Fibroblast of mammary gland (primary cell): ENCODE measurements around the gene CCDC169.
A peak's percentile ranks its signal among the peaks of the same experiment; 100 is the strongest.
"Not testable (repeated sequence)": the region's sequence is repeated elsewhere in the genome, so short reads cannot be mapped to it uniquely, and the experiment has no call there.

Experiments used
- DNase-seq: peaks from one replicate; pipeline ENCODE4 v3.0.0-alpha.2; 2010; ENCODE audit warnings: low read depth
- H3K4me3 ChIP-seq: 2 replicates; pipeline ENCODE4 v1.5.1; 2011; ENCODE audit warnings: low read depth, mild to moderate bottlenecking, low read length, moderate library complexity; ENCODE audit not compliant: control insufficient read depth
- CTCF ChIP-seq: conservative IDR thresholded peaks from 2 replicates; pipeline ENCODE4 v1.5.1; 2011; ENCODE audit warnings: low read depth, low read length, inconsistent platforms; ENCODE audit not compliant: control insufficient read depth, insufficient read depth

Gene CCDC169

GRCh38 chr13:36313047-36313969 is 15.7 kb upstream of the CCDC169 start:
- TF ChIP-seq CTCF = no peak
- DNase-seq = no peak
- no peak overlapping the region for H3K4me3 ChIP-seq

GRCh38 chr13:36310417-36311108 is 12.9 kb upstream of the CCDC169 start:
- no peak for TF ChIP-seq CTCF
- peak; percentile 40 for DNase-seq
- H3K4me3 ChIP-seq = no peak overlapping the region

- no peak overlapping the region for H3K4me3 ChIP-seq
- TF ChIP-seq CTCF = no peak
- no peak for DNase-seq
Observed at GRCh38 chr13:36302289-36302688, 4.7 kb upstream of the CCDC169 start.

- H3K4me3 ChIP-seq, DNase-seq: not testable (repeated sequence)
Observed at GRCh38 chr13:36299469-36299868, 1.9 kb upstream of the CCDC169 start.

GRCh38 chr13:36298535-36299068 is 988 bp upstream of the CCDC169 start:
- no peak for TF ChIP-seq CTCF
- H3K4me3 ChIP-seq = no peak overlapping the region
- no peak for DNase-seq

GRCh38 chr13:36294096-36294495 is 3.5 kb downstream of the CCDC169 start:
- no peak for DNase-seq
- H3K4me3 ChIP-seq = no peak overlapping the region
- no peak for TF ChIP-seq CTCF

- H3K4me3 ChIP-seq = no peak overlapping the region
- no peak for TF ChIP-seq CTCF
- DNase-seq = no peak
Observed at GRCh38 chr13:36293497-36293896, 4.1 kb downstream of the CCDC169 start.
